Esophagus squamous epithelium (tissue), 5 donors: Measurements from ENCODE around the gene HES4. TPM values are rescaled to one million over a fixed set of nuclear protein-coding genes. Genes with fewer than 3 reads are reported as not detected.

Source experiments
- DNase-seq: peaks from one replicate; lab custom pipeline; 2025; lab: John Stamatoyannopoulos, UW
- H3K27ac ChIP-seq, 4 donors: fragments of 200-600 bp; sonication (generic); one replicate each; pipeline ENCODE4 v1.5.1; 2016 to 2019; ENCODE audit warnings: mild to moderate bottlenecking in 1 of 4
- H3K27me3 ChIP-seq, 4 donors: fragments of 200-600 bp; sonication (generic); 1 replicate in 3 of 4; 2 replicates in 1 of 4; pipeline versions ENCODE4 v1.5.1 to v1.6.0; 2017 to 2021; ENCODE audit warnings: antibody characterized with exemption in 1 of 4
- H3K36me3 ChIP-seq, 3 donors: fragments of 200-600 bp; sonication (generic); one replicate each; pipeline ENCODE4 v1.5.1; 2016 to 2019
- H3K4me1 ChIP-seq, 3 donors: fragments of 200-600 bp; sonication (generic); one replicate each; pipeline ENCODE4 v1.5.1; 2017 to 2019
- H3K4me3 ChIP-seq, 4 donors: fragments of 200-600 bp; sonication (generic); 1 replicate in 3 of 4; 2 replicates in 1 of 4; pipeline ENCODE4 v1.5.1; 2016 to 2019; ENCODE audit warnings: mild to moderate bottlenecking in 2 of 4, moderate library complexity in 1 of 4
- H3K9me3 ChIP-seq, 3 donors: fragments of 200-600 bp; sonication (generic); one replicate each; pipeline ENCODE4 v1.5.1; 2016 to 2019
- POLR2A ChIP-seq, 4 donors: fragments of 450-650 bp; IDR thresholded peaks; one replicate each; pipeline ENCODE4 v1.6.1; 2017; ENCODE audit warnings: antibody characterized with exemption in 4 of 4, mild to moderate bottlenecking in 4 of 4, moderate library complexity in 3 of 4
- WGBS, 2 donors: methylation state at CpG; one replicate each; pipeline ENCODE4 v1.1.5; 2018; 5-methylcytosine and 5-hydroxymethylcytosine counted together
- intact Hi-C: fragments of 100-400 bp; cut with DNase I; formaldehyde crosslinking; loops from one replicate; pipeline ENCODE4 v1.15.0; 2022
- total RNA-seq, 4 donors: library from RNA; depleted of rRNA; stranded (reverse); fragments of >200 nt; gene quantifications; one replicate each; pipeline ENCODE4 v1.1.0, GENCODE V29; 2016
- TF ChIP-seq, protein P1 (sequence below), 6 experiments: fragments of 450-650 bp in 4 of 6; fragments of 200-600 bp in 2 of 6; sonication (generic) in 2 of 6; IDR thresholded peaks; one replicate each; pipeline ENCODE4 v1.5.1; 2016 to 2019; ENCODE audit warnings: antibody characterized with exemption in 6 of 6, mild to moderate bottlenecking in 4 of 6, moderate library complexity in 4 of 6
- donor health status: DM: yes; HTN: yes; CAD: no.

HES4 gene
- total RNA-seq, 4 donors from 2014 or later, result 15.1 to 16.2 (median 15.3) TPM

DNA sequence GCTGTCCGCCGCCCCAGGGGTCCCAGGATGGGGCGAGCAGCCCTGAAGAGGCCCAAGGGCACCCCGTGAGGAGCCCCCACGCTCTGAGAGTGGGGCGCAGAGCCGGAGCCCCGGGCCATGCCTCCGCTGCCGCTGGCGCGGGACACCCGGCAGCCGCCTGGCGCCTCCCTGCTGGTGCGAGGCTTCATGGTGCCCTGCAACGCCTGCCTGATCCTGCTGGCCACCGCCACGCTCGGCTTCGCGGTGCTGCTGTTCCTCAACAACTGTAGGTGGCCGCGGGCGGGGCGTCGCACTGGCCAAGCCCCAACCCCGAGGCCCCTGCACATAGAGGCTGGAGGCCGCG is 34.5 kb upstream of the HES4 start:
- no peaks in the 10 kb centered on the region for H3K9me3 ChIP-seq
- peaks cover 0 to 76% (median 0%) of the 10 kb centered on the region in 4 donors for H3K27me3 ChIP-seq
- H3K36me3 ChIP-seq, result peaks cover 0 to 5% (median 0%) of the 10 kb centered on the region in 3 donors
- H3K27ac ChIP-seq, result no peak overlapping the region
- 90% methylated on average over 4 of the region's 30 CpGs; no CpG with 5 or more reads in 1 of the 2 donors for WGBS, 2 donors
- no peak for DNase-seq
- H3K4me1 ChIP-seq, result peaks cover 15 to 63% (median 22%) of the 10 kb centered on the region in 3 donors
- TF ChIP-seq, protein P1, sequence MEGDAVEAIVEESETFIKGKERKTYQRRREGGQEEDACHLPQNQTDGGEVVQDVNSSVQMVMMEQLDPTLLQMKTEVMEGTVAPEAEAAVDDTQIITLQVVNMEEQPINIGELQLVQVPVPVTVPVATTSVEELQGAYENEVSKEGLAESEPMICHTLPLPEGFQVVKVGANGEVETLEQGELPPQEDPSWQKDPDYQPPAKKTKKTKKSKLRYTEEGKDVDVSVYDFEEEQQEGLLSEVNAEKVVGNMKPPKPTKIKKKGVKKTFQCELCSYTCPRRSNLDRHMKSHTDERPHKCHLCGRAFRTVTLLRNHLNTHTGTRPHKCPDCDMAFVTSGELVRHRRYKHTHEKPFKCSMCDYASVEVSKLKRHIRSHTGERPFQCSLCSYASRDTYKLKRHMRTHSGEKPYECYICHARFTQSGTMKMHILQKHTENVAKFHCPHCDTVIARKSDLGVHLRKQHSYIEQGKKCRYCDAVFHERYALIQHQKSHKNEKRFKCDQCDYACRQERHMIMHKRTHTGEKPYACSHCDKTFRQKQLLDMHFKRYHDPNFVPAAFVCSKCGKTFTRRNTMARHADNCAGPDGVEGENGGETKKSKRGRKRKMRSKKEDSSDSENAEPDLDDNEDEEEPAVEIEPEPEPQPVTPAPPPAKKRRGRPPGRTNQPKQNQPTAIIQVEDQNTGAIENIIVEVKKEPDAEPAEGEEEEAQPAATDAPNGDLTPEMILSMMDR (IDR thresholded peaks at IDR 0.05), result no peak
- no peak for TF ChIP-seq POLR2A (IDR thresholded peaks at IDR 0.05)
- H3K4me3 ChIP-seq, result peak overlapping the region in 2 of 4 donors; percentile 55 to 65
- intact Hi-C loops, result loop anchor here (10.0 kb wide), 2 partner anchors 80 to 260 kb away; partner anchors contain the start of gene C1orf159

DNA sequence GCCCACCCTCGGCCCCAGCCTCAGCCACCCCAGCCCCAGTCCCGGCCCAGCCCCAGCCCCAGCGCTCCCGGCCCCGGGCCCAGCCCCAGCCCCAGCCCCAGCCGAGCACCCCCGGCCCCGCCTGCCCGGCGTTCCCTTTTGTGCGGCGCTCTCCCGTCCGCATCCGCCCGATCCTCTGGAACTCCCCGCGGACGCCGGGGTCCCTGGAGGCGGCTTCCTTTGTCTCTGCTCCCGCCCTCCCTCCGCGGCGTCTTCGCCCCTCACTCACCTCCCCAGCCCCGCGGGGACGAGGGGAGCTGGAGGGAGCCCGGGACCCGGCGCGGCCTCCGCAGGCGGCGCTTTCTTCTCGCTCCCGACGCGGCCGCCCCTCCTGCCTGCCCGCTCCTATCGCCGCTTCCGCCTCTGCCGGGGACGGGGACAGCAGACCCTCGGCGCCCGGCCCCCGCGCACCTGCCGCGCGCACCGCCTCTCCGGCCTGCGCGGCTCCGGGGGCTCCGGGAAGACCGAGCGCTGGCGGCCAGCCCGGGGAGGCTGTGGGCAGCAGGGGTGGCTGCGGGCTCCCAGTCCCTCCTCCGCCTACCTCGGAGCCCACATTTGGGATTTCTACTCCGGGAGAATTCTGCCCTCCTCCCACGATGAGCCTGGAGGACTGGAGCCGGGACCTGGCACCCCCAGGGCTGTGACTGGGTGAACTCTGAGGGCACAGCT is 34.0 kb upstream of the HES4 start:
- TF ChIP-seq, protein P1 (IDR thresholded peaks at IDR 0.05), result no peak
- no peak for TF ChIP-seq POLR2A (IDR thresholded peaks at IDR 0.05)
- Histone ChIP-seq H3K36me3 (peaks cover 0 to 5% (median 0%) of the 10 kb centered on the region in 3 donors), H3K27ac (peak overlapping the region in 1 of 4 donors; percentile 44), H3K4me1 (peaks cover 12 to 58% (median 21%) of the 10 kb centered on the region in 3 donors), H3K4me3 (peak overlapping the region; percentile 29 to 65 (median 47)), H3K9me3 (no peaks in the 10 kb centered on the region), H3K27me3 (peaks cover 0 to 71% (median 0%) of the 10 kb centered on the region in 4 donors)
- DNase-seq, result no peak
- 23 to 60% methylated on average over 1 to 16 of the region's 71 CpGs for WGBS, 2 donors
- intact Hi-C loops, result loop anchor here (10.0 kb wide), 2 partner anchors 81 to 261 kb away; partner anchors contain the start of gene C1orf159

DNA sequence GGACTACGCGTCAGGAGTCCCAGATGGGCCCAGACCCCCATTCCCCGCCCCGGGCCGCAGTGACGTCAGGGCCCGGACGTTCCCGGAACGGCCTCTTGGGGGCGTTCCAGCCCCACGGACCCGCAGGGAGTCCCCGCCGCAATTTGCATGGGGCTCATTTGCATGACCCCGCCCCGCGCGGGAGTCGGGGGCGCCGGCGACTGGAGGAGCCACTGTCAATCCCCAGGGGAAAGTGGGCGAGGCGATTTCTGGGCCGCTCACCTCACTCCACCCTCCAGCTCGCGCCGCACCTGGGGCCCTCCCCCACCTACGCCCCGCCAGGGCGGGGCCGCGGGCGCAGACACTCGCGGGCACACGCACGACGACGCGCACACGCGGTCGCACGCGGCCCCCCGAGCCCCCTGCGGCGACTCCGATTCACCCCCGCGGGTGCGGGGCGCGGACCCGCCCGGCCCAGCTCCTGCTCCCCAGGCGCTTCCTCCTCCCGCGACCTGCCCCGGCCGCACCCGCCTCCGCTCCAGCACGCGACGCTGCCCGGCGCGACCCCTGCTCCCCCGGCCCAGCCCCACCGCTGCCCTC is 33.2 kb upstream of the HES4 start:
- DNase-seq, result peak; percentile 52
- intact Hi-C loops, result loop anchor here (10.0 kb wide), 2 partner anchors 82 to 262 kb away; partner anchors contain the start of gene C1orf159
- peak overlapping the region in 2 of 4 donors; percentile 7 to 44 for H3K27ac ChIP-seq
- TF ChIP-seq, protein P1 (IDR thresholded peaks at IDR 0.05), result peak; percentile 48 to 81 (median 76)
- no peak for TF ChIP-seq POLR2A (IDR thresholded peaks at IDR 0.05)
- peaks cover 0 to 5% (median 0%) of the 10 kb centered on the region in 3 donors for H3K36me3 ChIP-seq
- H3K9me3 ChIP-seq, result no peaks in the 10 kb centered on the region
- WGBS, 2 donors, result no CpG with 5 or more reads among the region's 73 CpGs
- peaks cover 12 to 53% (median 21%) of the 10 kb centered on the region in 3 donors for H3K4me1 ChIP-seq
- peaks cover 0 to 63% (median 0%) of the 10 kb centered on the region in 4 donors for H3K27me3 ChIP-seq
- H3K4me3 ChIP-seq, result peak overlapping the region; percentile 29 to 65 (median 47)

DNA sequence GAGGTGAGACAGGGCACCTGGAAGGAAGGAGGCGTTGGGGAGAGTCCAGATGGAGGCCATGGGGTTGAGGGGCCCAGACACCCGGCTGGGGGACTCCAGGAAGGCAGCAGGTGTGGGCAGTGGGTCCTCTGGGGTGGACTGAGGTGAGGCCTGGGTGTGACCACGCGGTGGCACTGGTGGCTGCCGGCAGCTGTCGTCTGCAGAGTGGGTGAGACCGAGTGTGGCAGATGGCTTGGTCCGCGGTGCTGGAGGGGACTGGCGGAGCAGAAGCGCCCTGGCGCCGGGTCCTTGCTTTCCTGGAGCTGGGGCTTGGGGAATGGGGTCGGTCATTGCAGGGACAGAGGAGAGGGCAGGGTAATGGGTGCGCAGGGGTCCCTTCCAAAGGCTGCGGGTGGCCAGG is 32.5 kb upstream of the HES4 start:
- H3K9me3 ChIP-seq, result no peaks in the 10 kb centered on the region
- DNase-seq, result no peak
- peak overlapping the region in 3 of 4 donors; percentile 39 to 65 (median 55) for H3K4me3 ChIP-seq
- H3K4me1 ChIP-seq, result peaks cover 12 to 46% (median 20%) of the 10 kb centered on the region in 3 donors
- TF ChIP-seq POLR2A (IDR thresholded peaks at IDR 0.05), result no peak
- TF ChIP-seq, protein P1 (IDR thresholded peaks at IDR 0.05), result no peak
- peaks cover 0 to 8% (median 0%) of the 10 kb centered on the region in 3 donors for H3K36me3 ChIP-seq
- 52 to 54% methylated on average over 9 to 13 of the region's 16 CpGs for WGBS, 2 donors
- intact Hi-C loops, result loop anchor here (10.0 kb wide), 2 partner anchors 82 to 262 kb away; partner anchors contain the start of gene C1orf159
- H3K27me3 ChIP-seq, result peaks cover 0 to 56% (median 0%) of the 10 kb centered on the region in 4 donors
- H3K27ac ChIP-seq, result peak overlapping the region in 1 of 4 donors; percentile 7
